HUES48 (cell line): Measurements from ENCODE around the gene GUSB.
"Not testable (repeated sequence)": the region's sequence is repeated elsewhere in the genome, so short reads cannot be mapped to it uniquely, and the experiment has no call there.

Source experiments
- H3K27ac ChIP-seq: one replicate; pipeline ENCODE4 v1.7.0; 2013; ENCODE audit warnings: low read depth, low read length, inconsistent platforms
- H3K27me3 ChIP-seq: 2 replicates; pipeline ENCODE4 v1.6.1; 2013; ENCODE audit warnings: mild to moderate bottlenecking, low read length; ENCODE audit not compliant: control insufficient read depth, insufficient read depth
- H3K36me3 ChIP-seq: 2 replicates; pipeline ENCODE4 v1.6.1; 2013; ENCODE audit warnings: low read length; ENCODE audit not compliant: control insufficient read depth, insufficient read depth
- H3K4me1 ChIP-seq: 2 replicates; pipeline ENCODE4 v1.6.1; 2013; ENCODE audit warnings: mild to moderate bottlenecking, low read length; ENCODE audit not compliant: control insufficient read depth, insufficient read depth
- H3K4me3 ChIP-seq: 2 replicates; pipeline ENCODE4 v1.5.1; 2013; ENCODE audit warnings: mild to moderate bottlenecking, low read depth, low read length
- H3K9ac ChIP-seq: 2 replicates; pipeline ENCODE4 v1.6.1; 2013; ENCODE audit warnings: mild to moderate bottlenecking, low read depth, low read length, moderate library complexity
- H3K9me3 ChIP-seq: 2 replicates; pipeline ENCODE4 v1.6.1; 2013; ENCODE audit warnings: low read length; ENCODE audit not compliant: control insufficient read depth, insufficient read depth

The GUSB gene

DNA sequence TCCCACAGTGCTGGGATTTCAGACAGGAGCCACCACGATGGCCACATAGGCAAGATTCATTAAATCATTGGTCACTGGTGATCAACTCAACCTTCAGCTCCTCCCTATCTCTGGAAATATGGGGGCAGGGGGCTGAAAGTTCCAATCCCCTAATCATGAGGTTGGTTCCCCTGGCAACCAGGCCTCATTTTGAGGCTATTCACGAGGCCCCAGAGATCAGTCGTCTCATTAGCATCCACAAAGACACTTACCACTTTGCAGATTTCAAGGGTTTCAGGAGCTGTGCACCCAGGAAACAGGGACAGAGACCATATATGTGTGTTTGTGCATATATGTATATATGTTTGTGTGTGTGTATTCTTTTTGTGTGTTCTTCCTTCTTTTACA, 7.7 kb upstream of the GUSB start:
- H3K36me3 ChIP-seq: no peaks in the 10 kb centered on the region
- no peaks in the 10 kb centered on the region for H3K9me3 ChIP-seq
- no peak overlapping the region for H3K9ac ChIP-seq
- no peak overlapping the region for H3K27ac ChIP-seq
- no peak overlapping the region for H3K4me3 ChIP-seq
- H3K27me3 ChIP-seq: no peaks in the 10 kb centered on the region
- no peaks in the 10 kb centered on the region for H3K4me1 ChIP-seq

GRCh38 chr7:65988503-65988902, 6.5 kb upstream of the GUSB start:
- H3K4me1 ChIP-seq, H3K9ac ChIP-seq, H3K9me3 ChIP-seq: not testable (repeated sequence)

GRCh38 chr7:65988084-65988483, 6.1 kb upstream of the GUSB start:
- Histone ChIP-seq H3K4me1 (no peaks in the 10 kb centered on the region), H3K27ac (no peak overlapping the region)

More at GRCh38 chr7:65988503-65988902, 6.5 kb upstream of the GUSB start:
- not testable (repeated sequence) for H3K27ac ChIP-seq, H3K27me3 ChIP-seq, H3K4me3 ChIP-seq, H3K36me3 ChIP-seq

GRCh38 chr7:65983965-65984658, 2.1 kb upstream of the GUSB start:
- peaks cover 7% of the 10 kb centered on the region; the same call in 1 of the 2 replicates for H3K4me1 ChIP-seq
- H3K27ac ChIP-seq: no peak overlapping the region
- no peak overlapping the region for H3K4me3 ChIP-seq
- no peaks in the 10 kb centered on the region for H3K9me3 ChIP-seq
- no peak overlapping the region for H3K9ac ChIP-seq
- no peaks in the 10 kb centered on the region for H3K27me3 ChIP-seq
- peaks cover 16% of the 10 kb centered on the region for H3K36me3 ChIP-seq

More at GRCh38 chr7:65988084-65988483, 6.1 kb upstream of the GUSB start:
- H3K36me3 ChIP-seq: no peaks in the 10 kb centered on the region
- H3K9me3 ChIP-seq: no peaks in the 10 kb centered on the region
- H3K27me3 ChIP-seq: no peaks in the 10 kb centered on the region
- H3K9ac ChIP-seq: no peak overlapping the region
- H3K4me3 ChIP-seq: no peak overlapping the region

GRCh38 chr7:65980478-65981250, 1.3 kb downstream of the GUSB start:
- H3K4me3 ChIP-seq: peak overlapping the region; percentile 75
- peaks cover 7% of the 10 kb centered on the region; the same call in 1 of the 2 replicates for H3K4me1 ChIP-seq
- peaks cover 37% of the 10 kb centered on the region for H3K36me3 ChIP-seq
- H3K9me3 ChIP-seq: no peaks in the 10 kb centered on the region
- no peaks in the 10 kb centered on the region for H3K27me3 ChIP-seq
- H3K27ac ChIP-seq: no peak overlapping the region
- H3K9ac ChIP-seq: no peak overlapping the region

DNA sequence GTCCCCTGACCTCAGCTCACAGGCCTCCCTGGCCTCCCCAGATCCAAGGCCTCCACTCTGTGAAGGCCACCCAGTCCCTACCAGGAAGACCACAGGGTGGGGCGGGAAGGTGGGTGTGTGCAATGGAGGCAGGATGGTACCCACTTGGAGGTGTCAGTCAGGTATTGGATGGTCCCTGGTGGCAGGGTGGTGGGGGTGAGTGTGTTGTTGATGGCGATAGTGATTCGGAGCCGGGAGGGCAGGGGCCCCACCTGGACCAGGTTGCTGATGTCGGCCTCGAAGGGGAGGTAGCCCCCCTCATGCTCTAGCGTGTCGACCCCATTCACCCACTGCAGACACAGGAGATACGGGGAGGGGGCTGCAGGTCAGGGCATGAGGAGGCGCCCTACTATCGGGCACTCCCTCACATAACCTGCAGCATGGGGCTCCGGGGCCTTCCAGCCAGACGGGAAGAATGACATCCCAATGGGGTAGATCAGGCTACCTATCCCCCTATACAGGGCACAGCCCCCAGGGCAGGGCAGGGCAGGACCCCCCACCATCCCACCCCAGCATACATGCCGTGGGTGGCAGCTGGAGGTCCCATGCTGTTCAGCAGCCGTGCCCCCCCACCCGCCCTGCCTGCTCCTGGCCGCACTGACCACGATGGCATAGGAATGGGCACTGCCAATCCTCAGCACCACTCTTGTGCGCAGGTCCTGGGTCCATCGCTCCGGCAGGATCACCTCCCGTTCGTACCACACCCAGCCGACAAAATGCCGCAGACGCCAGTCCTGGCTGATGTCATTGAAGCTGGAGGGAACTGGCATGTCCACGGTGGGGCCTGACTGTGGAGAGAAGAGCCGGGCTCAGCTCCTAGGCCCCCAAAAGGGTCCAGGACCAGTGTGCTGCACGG, 2.2 kb downstream of the GUSB start:
- no peak overlapping the region for H3K9ac ChIP-seq
- peaks cover 43% of the 10 kb centered on the region for H3K36me3 ChIP-seq
- H3K4me3 ChIP-seq: no peak overlapping the region
- no peak overlapping the region for H3K27ac ChIP-seq
- no peaks in the 10 kb centered on the region for H3K9me3 ChIP-seq
- H3K27me3 ChIP-seq: no peaks in the 10 kb centered on the region
- peaks cover 7% of the 10 kb centered on the region; the same call in 1 of the 2 replicates for H3K4me1 ChIP-seq

DNA sequence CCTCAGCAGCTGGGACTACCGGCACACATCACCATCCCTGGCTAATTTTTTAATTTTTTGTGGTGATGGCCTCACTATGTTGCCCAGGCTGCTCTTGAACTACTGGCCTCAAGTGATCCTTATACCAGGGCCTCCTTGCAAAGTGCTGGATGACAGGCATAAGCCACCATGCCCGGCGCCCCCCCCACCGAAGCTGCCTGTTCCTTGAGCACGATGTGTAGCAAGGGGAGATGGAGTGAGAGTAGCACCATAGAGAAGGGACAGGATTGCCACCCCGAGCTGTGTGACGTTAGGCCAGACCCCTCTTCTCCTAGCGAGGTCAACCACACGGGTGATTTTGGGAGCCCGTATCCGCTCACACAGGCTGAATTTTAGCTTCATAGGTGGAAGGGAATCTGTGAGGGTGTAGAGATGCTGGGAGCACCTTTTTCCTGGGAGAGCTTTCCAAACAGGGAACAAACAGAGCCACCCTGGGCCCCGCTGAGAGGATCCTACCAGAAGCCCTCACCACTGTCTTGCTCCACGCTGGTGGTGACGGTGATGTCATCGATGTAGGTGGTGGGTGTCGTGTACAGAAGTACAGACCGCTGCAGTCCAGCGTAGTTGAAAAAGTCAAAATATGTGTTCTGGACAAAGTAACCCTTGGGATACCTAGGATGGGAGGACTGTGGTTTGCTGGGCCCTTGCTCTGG, 3.0 kb downstream of the GUSB start:
- H3K9ac ChIP-seq: no peak overlapping the region
- no peaks in the 10 kb centered on the region for H3K9me3 ChIP-seq
- H3K4me1 ChIP-seq: peaks cover 7% of the 10 kb centered on the region; the same call in 1 of the 2 replicates
- no peak overlapping the region for H3K4me3 ChIP-seq
- no peaks in the 10 kb centered on the region for H3K27me3 ChIP-seq
- peaks cover 51% of the 10 kb centered on the region for H3K36me3 ChIP-seq
- H3K27ac ChIP-seq: no peak overlapping the region

DNA sequence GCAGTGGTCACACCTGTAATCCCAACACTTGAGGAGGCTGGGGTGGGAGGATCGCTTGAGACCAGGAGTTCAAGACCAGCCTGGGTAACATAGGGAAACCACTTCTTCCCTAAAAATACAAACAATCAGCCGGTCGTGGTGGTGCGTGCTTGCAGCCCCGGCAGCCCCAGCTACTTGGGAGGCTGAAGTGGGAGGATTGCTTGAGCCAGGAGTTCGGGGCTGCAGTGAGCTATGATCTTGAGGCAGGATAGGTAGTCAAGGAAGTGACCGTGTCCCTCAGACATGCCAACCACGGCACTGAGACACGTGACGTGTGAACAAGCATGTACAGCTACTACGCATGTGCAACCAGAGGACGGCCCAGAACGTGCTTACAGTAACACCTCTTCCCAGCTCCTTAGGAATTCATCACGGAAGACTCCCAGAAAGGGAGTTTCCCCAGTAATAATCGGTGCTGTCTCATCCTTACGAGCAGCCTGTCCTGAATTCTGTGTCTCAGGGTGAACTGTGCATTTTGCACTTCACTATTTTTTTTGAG, 5.3 kb downstream of the GUSB start:
- no peaks in the 10 kb centered on the region for H3K27me3 ChIP-seq
- peaks cover 5% of the 10 kb centered on the region; the same call in 1 of the 2 replicates for H3K4me1 ChIP-seq
- H3K4me3 ChIP-seq: no peak overlapping the region
- H3K36me3 ChIP-seq: peaks cover 73% of the 10 kb centered on the region
- H3K9me3 ChIP-seq: no peaks in the 10 kb centered on the region
- H3K9ac ChIP-seq: no peak overlapping the region
- no peak overlapping the region for H3K27ac ChIP-seq

DNA sequence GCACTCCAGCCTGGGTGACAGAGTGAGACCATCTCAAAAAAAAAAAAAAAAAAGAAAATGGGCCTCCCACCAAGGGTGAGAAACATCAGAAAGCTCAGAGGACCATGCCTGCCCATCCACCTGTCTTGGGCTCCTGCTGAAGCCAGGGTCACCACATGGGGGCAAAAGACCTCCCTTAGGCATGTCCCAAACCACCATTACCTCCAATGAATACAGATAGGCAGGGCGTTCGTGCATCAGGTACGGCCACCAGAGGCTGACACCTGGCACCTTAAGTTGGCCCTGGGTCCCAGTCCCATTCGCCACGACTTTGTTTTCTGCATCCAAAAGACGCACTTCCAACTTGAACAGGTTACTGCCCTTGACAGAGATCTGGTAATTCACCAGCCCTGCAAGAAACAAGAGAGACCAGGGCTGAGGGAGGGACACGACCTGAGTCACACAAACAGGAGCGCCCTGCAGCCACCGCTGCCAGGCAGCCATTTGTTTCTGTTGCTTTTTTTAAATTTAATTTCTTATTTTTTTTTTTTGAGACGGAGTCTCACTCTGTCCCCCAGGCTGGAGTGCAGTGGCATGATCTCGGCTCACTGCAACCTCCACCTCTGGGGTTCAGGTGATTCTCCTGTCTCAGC, 6.1 kb downstream of the GUSB start:
- no peak overlapping the region for H3K4me3 ChIP-seq
- H3K36me3 ChIP-seq: peaks cover 80% of the 10 kb centered on the region
- H3K9me3 ChIP-seq: no peaks in the 10 kb centered on the region
- peaks cover 5% of the 10 kb centered on the region; the same call in 1 of the 2 replicates for H3K4me1 ChIP-seq
- no peak overlapping the region for H3K27ac ChIP-seq
- H3K27me3 ChIP-seq: no peaks in the 10 kb centered on the region
- H3K9ac ChIP-seq: no peak overlapping the region

- peaks cover 82% of the 10 kb centered on the region for H3K36me3 ChIP-seq
- H3K27me3 ChIP-seq: no peaks in the 10 kb centered on the region
- no peaks in the 10 kb centered on the region for H3K9me3 ChIP-seq
- no peak overlapping the region for H3K9ac ChIP-seq
- no peak overlapping the region for H3K4me3 ChIP-seq
- no peak overlapping the region for H3K27ac ChIP-seq
- no peaks in the 10 kb centered on the region for H3K4me1 ChIP-seq
These were observed 7.1 kb downstream of the GUSB start for GRCh38 chr7:65974876-65975275.
